Stimulated activated CD8-positive, alpha-beta memory T cell treated with anti-CD3 and anti-CD28 coated beads, Interleukin-4, amount 100 ng/mL, for 24 hours (primary cell): ENCODE results near the gene TMEM89.
A peak's percentile ranks its signal among the peaks of the same experiment; 100 is the strongest.

Source experiments
- DNase-seq: peaks from one replicate; pipeline ENCODE4 v3.0.0-alpha.2; 2020; ENCODE audit warnings: low read depth

Gene TMEM89

DNA sequence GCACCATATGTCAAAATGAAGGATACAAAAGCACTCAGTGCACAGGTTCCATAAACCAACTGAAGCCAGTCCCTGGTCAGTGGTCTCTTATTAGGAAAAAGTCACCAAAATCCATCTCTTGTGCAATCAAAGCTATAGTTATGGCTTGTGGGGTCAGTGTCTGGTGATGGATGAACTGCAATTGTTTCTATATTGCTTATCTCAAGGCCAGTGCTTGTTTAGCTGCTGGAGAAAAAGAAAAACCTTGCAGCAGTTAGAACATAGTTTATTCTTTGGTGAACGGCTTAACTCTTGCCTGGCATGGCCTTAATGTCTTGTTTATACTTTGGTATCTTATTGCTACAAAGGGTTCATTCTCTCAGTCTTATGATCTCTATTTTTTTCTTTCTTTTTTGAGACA, 9.3 kb downstream of the TMEM89 start:
- DNase-seq: no peak

DNA sequence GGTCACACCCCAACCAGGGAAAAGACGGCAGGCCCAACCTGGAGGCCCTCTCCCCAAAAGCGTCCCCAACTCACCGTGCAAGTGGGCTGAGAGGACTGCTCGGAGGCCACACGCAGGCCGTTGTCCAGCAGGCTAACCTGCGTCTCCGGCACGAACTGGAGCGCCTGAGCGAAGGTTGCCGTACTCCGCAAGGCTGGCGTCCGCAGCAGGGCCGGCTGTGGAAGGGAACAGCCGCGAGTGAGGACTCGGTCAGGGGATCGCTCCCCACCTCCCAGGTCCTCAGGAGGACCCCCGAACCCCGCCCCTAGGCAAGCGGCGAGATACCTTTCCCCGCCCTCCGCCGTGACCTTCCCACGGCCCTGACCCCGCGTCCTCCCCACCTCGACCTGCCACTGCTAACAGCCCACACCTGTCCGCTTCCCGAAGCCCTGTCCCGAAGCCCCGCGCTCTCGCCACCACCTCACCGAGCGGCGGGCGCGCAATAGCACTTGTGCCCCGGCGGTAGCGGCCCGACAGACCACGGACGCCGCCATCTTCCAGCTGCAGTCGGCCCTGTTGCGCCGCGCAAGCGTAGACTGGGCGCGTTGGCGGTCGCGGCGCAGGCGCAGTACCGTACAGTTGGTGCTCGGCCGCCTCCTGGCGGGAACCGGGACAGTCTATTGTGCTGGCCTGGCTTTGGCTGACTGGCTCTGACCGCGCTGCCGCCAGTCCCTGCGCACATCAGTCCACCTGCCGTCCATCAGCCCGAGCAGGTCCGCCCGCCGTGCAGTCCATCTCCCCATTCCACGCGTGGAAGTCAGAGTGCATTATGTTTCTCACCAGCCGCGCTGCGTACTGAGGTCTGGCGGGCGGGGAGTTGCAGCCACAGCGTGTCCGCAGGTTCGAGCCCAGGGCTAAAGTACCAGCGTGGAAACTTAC, 12.2 kb downstream of the TMEM89 start, which contains the start of gene UQCRC1:
UQCRC1 (minus strand) TSS at position 559 of the 918 bp plus-strand sequence; CDS start at position 533, 26 bp downstream.
- peak; percentile 85 for DNase-seq

DNA sequence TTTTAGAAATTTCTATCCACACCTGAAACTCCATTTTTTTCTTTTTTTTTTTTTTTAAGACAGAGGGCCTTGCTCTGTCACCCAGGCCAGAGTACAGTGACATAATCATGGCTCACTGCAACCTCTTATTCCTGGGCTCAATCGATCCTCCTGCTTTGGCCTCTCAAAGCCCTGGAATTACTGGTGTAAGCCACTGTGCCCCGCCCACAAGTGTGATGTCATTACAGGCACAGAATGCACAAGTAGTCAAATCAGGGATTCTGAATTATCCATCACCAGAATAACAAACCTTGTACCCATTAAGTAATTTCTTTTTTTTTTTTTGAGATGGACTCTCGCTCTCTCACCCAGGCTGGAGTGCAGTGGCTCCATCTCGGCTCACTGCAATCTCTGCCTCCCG, 14.1 kb downstream of the TMEM89 start:
- no peak for DNase-seq

DNA sequence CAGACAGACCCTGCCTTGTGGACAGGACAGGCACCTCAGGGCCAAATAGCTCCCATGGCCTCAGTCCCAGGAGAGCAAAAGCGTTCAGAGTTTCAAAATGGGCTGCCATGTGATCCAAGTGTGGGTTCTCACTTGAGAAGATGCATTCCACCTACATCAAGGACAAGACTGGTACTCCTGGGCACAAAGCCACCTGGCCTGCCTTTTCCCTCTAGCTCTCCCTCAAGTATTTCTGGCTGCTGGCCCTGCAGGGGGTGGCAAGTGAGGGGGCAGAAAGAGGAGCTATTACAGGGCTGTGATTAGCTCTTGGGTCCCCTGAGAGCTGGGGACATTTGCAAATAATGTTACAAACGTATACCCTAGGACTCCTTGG, 20.0 kb downstream of the TMEM89 start:
- no peak for DNase-seq

DNA sequence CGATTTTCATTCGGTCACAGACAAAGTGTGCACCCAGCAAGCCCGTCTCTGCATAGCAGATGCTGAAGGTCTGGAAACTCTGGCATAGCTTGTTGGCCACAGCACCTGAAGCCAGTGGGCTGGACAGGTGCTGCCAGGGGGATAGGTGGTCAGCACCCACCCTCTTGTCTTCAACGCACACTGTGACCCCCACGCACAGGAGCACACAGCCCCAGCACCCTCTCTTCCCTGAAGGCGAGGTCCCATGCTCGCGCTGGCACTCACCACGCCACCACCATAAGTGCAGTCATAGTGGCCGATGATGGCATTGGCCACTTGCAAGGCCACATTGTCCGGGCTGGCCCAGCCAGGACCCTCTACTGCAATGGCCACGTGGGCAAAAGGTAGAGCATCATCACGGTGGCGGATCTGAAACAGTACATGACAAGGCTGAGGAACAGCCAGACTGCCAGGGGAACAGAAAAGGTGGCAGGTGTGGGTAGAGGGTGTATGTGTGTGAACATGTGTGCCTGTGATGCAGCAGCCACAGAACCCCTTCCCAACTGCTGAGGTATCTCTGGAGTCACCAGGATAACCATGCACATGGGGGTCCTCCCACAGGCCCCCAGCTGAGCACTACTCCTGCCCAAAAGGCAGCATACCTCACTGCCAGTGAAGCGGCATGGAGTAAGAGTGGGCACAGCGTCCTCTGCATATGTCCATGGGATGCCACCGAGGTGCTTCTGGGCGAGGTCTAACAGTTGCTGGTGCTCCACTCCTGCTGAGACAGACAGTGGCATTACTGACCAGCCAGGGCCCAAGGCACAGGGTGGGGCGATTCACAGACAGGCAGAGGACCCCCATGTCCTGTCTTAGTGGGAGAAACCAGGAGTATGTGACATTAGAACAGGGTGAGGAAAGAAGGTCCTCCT, 20.6 kb downstream of the TMEM89 start:
- no peak for DNase-seq

DNA sequence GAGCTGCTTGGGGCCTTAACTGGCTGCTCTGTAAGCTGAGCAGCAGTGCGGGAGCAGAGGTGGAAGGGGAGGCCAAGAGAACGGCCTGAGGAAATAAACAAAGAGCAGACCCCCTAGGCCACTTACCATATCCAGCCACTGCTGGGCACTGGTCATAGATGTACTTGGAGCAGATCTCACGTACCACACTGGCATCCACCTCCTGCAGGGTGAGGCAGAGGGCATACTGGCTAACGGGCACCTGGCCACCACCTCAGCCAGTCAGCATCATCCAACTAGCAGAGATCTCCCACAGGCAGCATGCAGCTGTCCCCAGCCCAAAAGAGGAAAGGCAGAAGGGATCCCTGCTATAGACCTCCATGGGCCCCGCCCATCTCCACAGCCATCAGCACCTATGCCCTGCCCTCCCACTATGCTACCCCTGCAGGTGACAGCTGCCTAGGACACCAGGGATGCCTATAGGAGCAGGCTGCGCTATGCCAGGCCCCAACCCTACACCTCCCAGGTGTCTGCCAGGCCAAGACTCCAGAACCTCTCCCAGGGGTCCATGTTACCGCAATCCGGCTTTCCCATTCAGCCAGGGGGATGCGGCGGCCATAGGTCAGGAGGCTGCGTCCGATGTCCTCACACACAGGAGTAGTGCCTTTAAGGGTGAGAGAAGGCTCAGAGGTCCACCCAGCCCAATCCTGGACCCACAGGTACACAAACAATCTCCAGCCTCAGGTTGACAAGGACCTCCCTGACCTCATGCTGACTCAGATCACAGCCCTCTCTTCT, 21.9 kb downstream of the TMEM89 start:
- DNase-seq: no peak

DNA sequence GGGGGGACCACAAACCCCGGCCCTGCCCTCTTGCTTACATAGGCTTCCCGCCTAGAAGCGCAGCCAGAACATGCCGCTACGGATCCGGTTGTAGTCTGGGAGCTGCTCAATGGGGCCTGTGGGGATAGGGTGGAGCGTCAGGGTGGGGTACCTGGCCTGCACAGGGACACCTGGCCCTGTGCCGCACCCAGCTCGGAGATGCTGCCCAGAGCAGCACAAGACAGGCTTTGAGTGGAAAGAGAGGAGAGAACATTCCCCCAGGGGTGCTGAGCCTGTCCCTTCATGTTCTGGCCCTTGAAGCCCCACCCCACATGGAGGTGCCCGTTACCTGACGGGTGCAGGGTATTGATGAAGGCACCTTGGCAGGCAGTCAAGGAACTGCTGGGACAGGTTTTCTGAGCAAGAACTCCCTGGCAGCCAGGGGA, 22.5 kb downstream of the TMEM89 start:
- no peak for DNase-seq

DNA sequence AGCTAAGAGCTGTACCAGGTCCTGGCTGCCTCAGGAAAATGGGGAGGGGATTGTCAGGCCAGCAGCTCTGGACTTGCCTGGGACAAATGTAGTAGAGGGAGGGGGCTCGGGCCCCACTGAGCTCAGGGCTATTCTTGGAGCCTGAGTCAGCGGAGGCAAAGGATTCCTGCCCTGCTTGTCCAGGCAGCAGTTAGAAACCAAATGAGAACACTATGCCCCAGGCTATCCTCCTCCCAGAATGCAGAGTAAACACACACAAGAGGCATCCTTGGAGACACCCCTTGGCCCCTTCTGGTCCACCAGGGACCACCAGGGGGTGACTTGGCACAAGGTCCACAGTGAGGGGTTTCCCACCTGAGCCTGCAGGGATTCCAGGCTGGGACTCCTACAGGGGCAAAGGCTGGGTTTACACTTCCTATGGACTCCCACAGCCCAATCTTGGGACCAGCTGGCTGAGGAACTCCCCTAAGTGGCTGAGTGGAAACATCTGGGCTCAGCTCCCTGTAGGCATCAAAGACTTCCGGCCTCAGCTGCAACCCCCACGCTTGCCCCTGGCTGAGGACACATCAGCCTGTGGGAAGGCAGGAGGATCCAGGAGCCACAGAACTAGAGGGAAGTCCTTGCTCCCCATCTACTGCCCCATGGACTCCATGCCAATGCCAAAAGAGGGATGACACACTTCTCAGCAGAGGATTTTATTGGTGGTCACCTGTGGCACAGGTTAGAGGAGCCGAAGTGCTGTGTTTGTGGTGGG, 23.1 kb downstream of the TMEM89 start:
- DNase-seq: no peak

DNA sequence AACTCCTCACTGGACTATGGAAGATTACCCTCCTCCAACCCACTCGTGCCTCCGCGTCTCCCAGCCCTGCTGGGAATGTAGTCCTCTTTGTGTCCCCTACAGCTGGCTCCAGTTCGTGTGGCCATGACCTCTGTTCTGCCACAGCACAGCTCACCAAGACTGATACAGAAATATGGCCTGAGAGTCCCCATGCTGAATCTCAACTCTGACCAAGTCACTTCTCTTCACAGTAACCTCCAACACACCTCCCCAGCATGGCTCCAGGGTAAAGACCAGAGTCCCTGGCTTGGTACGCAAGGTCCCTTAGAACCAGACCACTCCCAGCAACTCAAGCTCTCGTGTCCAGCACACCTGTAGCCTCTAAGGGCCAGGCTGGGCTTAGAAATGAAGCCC, 24.2 kb downstream of the TMEM89 start:
- DNase-seq: no peak

DNA sequence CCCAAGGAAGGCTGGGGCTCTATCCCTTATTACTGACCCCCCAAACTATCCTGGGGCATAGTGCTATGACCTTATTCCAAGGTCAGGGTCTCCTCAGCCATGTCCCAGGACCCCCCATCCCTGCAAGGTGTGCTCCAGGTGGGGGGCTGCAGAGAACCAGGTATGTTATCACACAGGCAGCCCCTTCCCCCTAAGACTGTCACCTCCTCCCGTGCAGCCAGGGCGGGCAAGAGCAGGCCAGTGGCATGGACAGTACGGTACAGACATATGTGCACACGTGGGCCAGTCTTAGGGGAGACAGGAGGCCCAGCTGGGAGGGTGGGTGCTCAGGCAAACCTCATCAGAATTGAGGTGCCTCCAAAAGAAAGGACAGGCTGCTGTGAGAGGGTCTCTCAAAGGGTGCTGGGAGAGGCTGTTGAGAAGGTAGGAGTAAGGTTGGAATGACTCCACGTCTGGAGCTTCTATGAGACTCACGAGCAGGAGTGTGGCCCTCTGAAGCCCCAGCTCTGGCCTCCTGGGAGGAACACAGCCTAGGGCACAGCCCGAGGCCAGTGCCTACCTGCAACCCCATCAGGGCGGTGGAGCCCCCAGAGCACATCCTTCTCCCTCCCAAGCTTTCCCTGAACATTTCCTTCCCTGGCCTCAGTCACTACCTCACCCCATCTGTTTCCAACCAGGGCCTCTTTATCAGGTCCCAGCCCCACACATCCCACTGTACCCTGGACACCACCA, 24.7 kb downstream of the TMEM89 start:
- no peak for DNase-seq

DNA sequence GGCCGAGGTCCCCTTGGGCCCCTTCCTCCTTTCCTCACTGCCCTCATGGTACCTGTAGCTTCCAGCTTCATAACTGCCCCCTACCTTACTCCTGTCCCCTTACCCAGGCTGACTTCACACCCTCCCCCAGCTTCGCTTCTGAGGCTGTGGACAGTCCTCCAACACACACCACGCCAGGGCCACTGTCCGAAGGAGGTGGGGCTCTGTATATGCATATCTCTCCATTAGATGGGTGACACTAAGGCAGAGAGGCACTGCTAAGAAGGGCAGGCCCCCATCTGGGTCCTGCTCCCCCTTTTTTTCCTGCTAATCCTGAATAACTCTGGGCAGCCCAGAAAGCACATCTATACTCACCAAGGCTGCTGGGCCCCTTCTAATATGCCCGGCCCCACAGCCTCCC, 25.4 kb downstream of the TMEM89 start:
- no peak for DNase-seq

DNA sequence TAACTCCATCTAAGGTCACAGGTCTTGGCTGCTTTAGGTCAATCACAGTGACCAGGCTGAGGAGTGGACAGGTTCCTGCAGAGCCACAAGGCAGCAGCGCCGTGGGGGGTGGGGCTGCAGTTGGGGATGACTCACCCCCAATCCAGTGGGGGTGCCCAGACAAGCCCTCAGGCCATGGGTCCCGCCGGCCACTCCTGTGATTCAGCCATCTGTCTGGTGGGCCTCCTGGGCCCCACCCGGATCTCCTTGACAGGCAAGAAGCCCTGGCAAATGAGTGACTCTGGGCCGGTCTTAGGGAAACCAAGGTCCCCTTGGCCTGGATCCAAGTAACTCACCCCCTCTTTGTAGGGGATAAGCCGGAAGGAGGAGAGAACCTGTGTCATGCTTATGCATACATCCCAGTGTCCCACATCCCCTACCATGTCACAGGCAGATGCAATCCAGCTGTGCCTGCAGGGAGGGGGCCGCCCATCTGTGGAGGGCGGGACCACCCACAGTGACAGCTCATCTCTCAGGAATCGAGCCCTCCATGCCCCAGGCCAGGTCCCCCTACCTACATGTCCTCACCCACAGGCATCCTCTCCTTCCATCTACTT, 25.9 kb downstream of the TMEM89 start:
- no peak for DNase-seq

DNA sequence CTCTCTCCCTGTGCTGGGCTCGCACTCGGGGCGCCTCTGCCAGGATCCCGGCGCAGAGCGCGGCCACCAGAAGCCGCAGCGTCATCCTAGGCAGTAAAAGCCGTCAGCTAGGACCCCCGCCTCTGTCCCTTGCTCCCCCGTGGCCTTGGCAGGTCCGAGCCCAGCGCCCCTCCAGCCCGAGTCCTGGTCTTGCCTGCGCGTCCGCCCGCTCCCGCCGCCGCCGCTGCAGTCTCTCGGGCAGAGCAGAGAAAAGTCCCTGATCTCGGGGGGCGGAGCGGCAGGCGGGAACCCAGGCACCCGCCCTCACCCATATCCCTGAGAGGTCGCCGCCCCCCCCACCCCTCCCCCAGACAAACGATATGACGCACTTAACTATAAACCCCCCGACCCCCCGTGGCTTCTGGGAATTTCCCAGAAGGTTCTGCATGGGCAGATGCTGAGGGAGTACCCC, 26.5 kb downstream of the TMEM89 start, which contains the start of gene COL7A1:
COL7A1 (minus strand) TSS at position 255 of the 451 bp plus-strand sequence; CDS start at position 85, 170 bp downstream.
- DNase-seq: no peak

DNA sequence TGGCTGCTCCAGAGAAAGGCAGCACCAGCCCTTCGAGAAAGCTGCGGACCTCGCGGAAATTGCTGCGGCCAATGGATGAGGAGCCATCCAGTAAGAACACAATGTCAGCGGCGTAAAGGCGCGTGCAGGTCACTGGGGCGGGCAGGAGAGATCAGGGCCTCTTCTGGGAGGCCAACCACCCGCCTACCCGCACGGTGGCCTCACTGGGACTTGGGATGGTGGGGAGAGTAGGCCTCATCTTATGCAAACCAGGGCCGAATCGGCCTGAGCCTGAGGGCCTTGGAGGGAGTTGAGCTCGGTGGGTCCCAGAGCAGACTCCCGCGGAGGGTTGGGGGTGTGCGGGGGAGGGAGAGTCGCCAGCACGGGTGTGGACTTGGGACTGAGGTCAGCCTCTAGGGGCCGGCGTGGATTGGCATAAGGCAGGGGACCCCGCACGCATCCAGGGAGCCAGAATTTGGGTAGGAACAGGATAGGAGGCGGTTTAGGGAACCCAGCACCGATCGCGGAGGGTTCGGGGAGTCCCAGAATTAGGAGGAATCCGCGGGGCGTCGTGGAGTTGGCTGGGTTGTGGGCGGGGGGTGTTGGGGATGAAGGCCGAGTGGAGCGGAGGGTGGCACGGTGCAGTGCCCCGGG, 27.0 kb downstream of the TMEM89 start:
- DNase-seq: no peak

DNA sequence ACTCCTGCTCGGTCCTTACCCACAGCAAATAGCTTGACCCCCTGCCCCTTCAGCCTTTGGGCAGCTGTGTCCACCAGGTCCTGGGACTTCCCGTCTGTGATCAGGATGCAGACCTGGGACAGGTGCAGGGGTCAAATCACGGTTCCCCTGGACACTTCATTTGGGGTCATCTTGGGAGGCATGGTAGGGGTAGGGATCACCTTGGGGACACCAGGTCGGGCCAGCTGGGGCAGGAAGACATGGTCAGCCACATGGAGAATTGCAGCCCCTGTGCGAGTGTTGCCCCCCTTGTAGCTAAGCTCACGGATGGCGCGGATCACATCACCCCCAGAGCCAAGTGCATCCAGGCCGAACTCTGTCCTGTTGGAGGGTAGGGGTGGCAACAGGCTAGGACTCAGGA, 28.2 kb downstream of the TMEM89 start:
- DNase-seq: no peak

DNA sequence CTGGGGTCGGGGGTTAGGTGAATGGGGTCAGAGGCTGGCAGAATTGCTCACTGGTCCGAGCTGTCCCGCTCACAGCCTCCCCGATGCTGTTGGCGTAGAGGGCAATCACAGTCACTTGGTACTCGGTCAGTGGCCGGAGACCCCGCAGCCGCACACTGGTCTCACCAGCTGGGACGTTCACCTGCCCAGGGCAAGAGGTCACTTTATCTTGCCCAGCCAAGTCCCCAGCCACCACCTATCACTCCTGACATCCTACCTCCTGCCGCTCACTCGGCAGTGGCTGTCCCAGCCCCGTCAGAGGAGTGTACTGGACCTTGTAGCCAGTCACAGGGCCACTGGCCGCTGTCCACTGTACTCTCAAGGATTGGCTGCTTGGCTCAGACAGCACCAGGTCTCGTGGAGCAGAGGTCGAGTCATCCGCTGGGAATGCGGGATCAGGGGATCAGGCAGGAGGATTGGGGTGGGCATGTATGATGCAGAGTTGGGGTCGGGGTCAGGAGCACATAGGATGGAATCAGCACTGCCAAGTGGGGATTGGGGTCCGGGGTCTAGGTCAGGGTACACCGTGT, 29.0 kb downstream of the TMEM89 start:
- no peak for DNase-seq

DNA sequence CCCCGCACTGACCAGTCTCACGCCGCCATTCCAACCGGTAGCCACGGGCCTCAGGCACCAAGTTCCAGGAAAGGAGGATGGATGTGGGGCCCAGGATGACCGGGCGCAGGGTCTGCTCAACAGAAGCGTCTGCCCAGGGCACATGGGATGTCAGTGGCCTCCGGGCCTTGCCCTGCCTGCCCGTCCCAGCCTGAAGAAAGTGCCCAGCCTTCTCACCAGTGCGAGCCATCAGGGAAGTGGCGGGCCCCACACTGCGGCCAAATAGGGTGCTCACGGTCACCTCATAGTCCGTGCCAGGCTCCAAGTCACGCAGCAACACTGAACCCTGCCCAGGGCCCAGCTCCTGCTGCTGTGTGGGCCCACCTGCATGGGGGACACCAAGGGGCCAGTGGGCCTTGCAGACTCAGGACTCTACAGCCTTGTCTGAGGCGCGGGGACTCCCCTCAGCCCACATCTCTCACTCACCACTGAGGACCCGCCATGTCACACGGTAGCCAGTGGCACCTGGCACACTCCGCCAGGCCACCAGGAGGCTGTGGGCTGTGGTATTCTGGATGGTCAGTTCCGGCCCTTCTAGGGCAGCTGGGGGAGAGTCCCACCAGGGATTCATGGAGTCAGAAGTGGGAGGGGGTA, 29.6 kb downstream of the TMEM89 start:
- DNase-seq: no peak

DNA sequence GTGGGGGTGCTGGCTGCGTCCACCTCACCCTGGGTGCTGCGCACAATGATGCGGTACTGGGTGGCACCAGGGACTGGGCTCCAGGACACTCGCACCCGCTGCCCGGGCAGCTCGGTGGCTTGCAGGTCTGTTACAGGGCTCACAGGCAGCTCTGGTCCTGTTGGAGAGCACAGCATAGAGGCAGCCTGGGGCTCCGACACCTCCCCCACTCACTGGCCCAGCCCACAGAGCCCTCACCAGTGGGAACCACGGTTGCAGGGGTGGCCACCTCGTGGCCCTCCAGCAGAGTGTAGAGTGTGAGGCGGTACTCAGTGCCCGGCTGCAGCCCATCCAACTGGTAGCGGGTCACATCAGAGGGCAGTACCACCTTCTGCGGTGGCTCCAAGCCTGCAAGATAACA, 30.1 kb downstream of the TMEM89 start:
- DNase-seq: no peak

DNA sequence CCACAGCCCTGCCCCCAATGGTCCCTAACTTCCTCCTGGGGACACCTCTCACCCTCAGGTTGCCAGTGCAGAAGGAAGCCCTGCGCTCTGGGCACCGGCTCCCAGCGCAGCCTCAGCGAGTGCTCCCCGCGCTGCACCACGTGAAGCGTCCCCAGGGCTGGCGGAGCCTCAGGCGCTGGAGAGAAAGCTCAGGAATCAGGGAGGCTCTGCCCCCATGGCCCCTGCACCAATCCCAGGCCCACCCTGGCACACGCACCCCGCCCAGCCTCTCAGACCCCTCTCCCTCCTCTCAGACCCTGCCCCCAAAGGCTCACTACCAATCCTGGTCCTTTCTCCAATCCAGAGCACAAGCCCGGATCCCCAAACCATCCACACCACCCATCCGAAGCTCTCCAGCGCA, 33.3 kb downstream of the TMEM89 start:
- no peak for DNase-seq
